B cell (primary cell): Measurements from ENCODE around the gene GADD45B. TPM values are rescaled to one million over a fixed set of nuclear protein-coding genes. Genes with fewer than 3 reads are reported as not detected.
"Not testable (repeated sequence)": the region's sequence is repeated elsewhere in the genome, so short reads cannot be mapped to it uniquely, and the experiment has no call there.

Source experiments
- ATAC-seq: fragments of 200-7000 bp; cut with Tn5 transposase; one replicate; pipeline ENCODE4 v1.10.0; 2021; ENCODE audit warnings: low read depth, mild to moderate bottlenecking, moderate number of reproducible peaks, moderate library complexity
- CTCF ChIA-PET: fragments of 350-600 bp; sonication (Branson Sonifier 250); formaldehyde crosslinking; loops from one replicate; lab custom pipeline; 2021; ENCODE audit warnings: antibody characterized with exemption, inconsistent platforms; lab: Charles Lee
- POLR2A ChIA-PET: fragments of 350-600 bp; sonication (Branson Sonifier 250); formaldehyde crosslinking; loops from one replicate; lab custom pipeline; 2021; ENCODE audit warnings: antibody characterized with exemption; lab: Charles Lee
- DNase-seq: peaks from one replicate; pipeline ENCODE4 v3.0.0; 2013
- H2AFZ ChIP-seq: 2 replicates; pipeline ENCODE4 v1.6.1; 2012; ENCODE audit warnings: mild to moderate bottlenecking, low read depth, low read length; ENCODE audit not compliant: insufficient read depth, poor library complexity, severe bottlenecking
- H3K27ac ChIP-seq, 2 donors: 1 replicate in 1 of 2; 2 replicates in 1 of 2; pipeline ENCODE4 v1.5.1; 2012 to 2013; ENCODE audit warnings: low read length in 2 of 2, mild to moderate bottlenecking in 2 of 2, moderate library complexity in 1 of 2
- H3K27me3 ChIP-seq, 4 experiments: fragments of 200-600 bp in 1 of 4; sonication (generic) in 1 of 4; replicated peaks in 1 of 4; 1 replicate in 2 of 4; 2 replicates in 2 of 4; pipeline versions ENCODE4 v1.6.1 to v1.7.0; 2013 to 2016; ENCODE audit warnings: low read length in 3 of 4, mild to moderate bottlenecking in 2 of 4, mixed read lengths in 1 of 4, moderate library complexity in 1 of 4; ENCODE audit not compliant: insufficient read depth in 4 of 4, control insufficient read depth in 3 of 4; ENCODE audit errors: control extremely low read depth in 1 of 4
- H3K36me3 ChIP-seq, 2 experiments: replicated peaks in 1 of 2; 1 replicate in 1 of 2; 2 replicates in 1 of 2; pipeline versions ENCODE4 v1.6.1 to v1.7.1; 2013; ENCODE audit warnings: low read length in 1 of 2; ENCODE audit not compliant: insufficient read depth in 2 of 2, control insufficient read depth in 1 of 2; ENCODE audit errors: control extremely low read depth in 1 of 2, extremely low read depth in 1 of 2
- H3K4me1 ChIP-seq, 2 donors: fragments of 200-600 bp in 1 of 2; sonication (generic) in 1 of 2; 1 replicate in 1 of 2; 2 replicates in 1 of 2; pipeline versions ENCODE4 v1.5.1 to v1.6.1; 2013 to 2017; ENCODE audit warnings: low read length in 2 of 2; ENCODE audit not compliant: control insufficient read depth in 2 of 2, insufficient read depth in 2 of 2
- H3K4me2 ChIP-seq: replicated peaks from 2 replicates; pipeline ENCODE3; 2012; ENCODE audit warnings: mild to moderate bottlenecking, low read depth, low read length; ENCODE audit not compliant: poor library complexity, severe bottlenecking
- H3K4me3 ChIP-seq, 5 experiments: fragments of 200-600 bp in 1 of 5; sonication (generic) in 1 of 5; 1 replicate in 3 of 5; 2 replicates in 2 of 5; pipeline versions ENCODE4 v1.5.1 to v1.7.0; 2011 to 2016; ENCODE audit warnings: low read length in 4 of 5, mild to moderate bottlenecking in 4 of 5, low read depth in 2 of 5, control low read depth in 1 of 5, moderate library complexity in 1 of 5; ENCODE audit not compliant: insufficient read depth in 1 of 5; ENCODE audit errors: control extremely low read depth in 1 of 5, extremely low read depth in 1 of 5
- H3K79me2 ChIP-seq: fragments of 200-600 bp; sonication (generic); one replicate; pipeline ENCODE4 v1.6.0; 2016; ENCODE audit warnings: low read length; ENCODE audit not compliant: control insufficient read depth, insufficient read depth
- H3K9ac ChIP-seq: fragments of 200-600 bp; sonication (generic); 2 replicates; pipeline ENCODE4 v1.6.1; 2017; ENCODE audit warnings: mild to moderate bottlenecking, low read length, moderate library complexity
- H3K9me3 ChIP-seq, 3 donors: one replicate each; pipeline versions ENCODE4 v1.6.1 to v1.7.1; 2013; ENCODE audit warnings: low read length in 2 of 3; ENCODE audit not compliant: control insufficient read depth in 2 of 3, insufficient read depth in 1 of 3; ENCODE audit errors: control extremely low read depth in 1 of 3
- H4K20me1 ChIP-seq: 2 replicates; pipeline ENCODE4 v1.6.0; 2012; ENCODE audit warnings: mild to moderate bottlenecking, low read length; ENCODE audit not compliant: insufficient read depth, control insufficient read depth, poor library complexity, severe bottlenecking
- H3K27ac Mint-ChIP-seq: one replicate; pipeline ENCODE4 v1.8.0; 2021; ENCODE audit warnings: mixed read lengths
- H3K27me3 Mint-ChIP-seq: one replicate; pipeline ENCODE4 v1.8.0; 2021; ENCODE audit warnings: mixed read lengths
- H3K4me1 Mint-ChIP-seq: one replicate; pipeline ENCODE4 v1.8.0; 2021; ENCODE audit warnings: mixed read lengths
- H3K4me3 Mint-ChIP-seq: one replicate; pipeline ENCODE4 v1.8.0; 2021; ENCODE audit warnings: mixed read lengths
- H3K9me3 Mint-ChIP-seq: one replicate; pipeline ENCODE4 v1.8.0; 2022; ENCODE audit warnings: mixed read lengths; ENCODE audit not compliant: insufficient read depth
- CTCF ChIP-seq: fragments of 200-600 bp; IDR thresholded peaks from one replicate; pipeline ENCODE4 v1.8.0; 2022; ENCODE audit warnings: antibody characterized with exemption, mild to moderate bottlenecking
- EZH2 ChIP-seq: IDR thresholded peaks from 2 replicates; pipeline ENCODE4 v1.6.1; 2012; ENCODE audit warnings: borderline replicate concordance, low read depth, mild to moderate bottlenecking, moderate library complexity, low read length; ENCODE audit not compliant: insufficient read depth, poor library complexity, severe bottlenecking
- WGBS: methylation state at CpG from one replicate; pipeline ENCODE4 v1.1.5; 2013; ENCODE audit warnings: missing lambda C conversion rate; ENCODE audit not compliant: insufficient coverage; 5-methylcytosine and 5-hydroxymethylcytosine counted together
- intact Hi-C: fragments of 100-400 bp; cut with micrococcal nuclease; formaldehyde crosslinking; loops from one replicate; pipeline ENCODE4 v1.10.0; 2022
- polyA plus RNA-seq: library from polyadenylated mRNA; depleted of rRNA; stranded (reverse); fragments of >200 nt; gene quantifications from 2 replicates; pipeline ENCODE4 v1.2.3, GENCODE V29; 2012
- total RNA-seq, 2 donors: library from RNA; stranded (reverse); fragments of 120-200 nt in 1 of 2; gene quantifications; 1 replicate in 1 of 2; 2 replicates in 1 of 2; pipeline versions ENCODE4 v1.2.3 to v1.2.4, GENCODE V29; 2013 to 2022

Gene GADD45B
- total and polyA plus RNA-seq, 2 donors (not counting 1 experiment from before 2014, with no cell fraction given): 166 to 215 TPM

GRCh38 chr19:2493448-2493847, 17.5 kb downstream of the GADD45B start:
- H3K27ac ChIP-seq: not testable (repeated sequence)

GRCh38 chr19:2494084-2494446, 18.1 kb downstream of the GADD45B start:
- peaks cover 0 to 16% (median 0%) of the 10 kb centered on the region in 3 donors for H3K9me3 ChIP-seq
- peak overlapping the region in 2 of 5 experiments; percentile 72 to 85 for H3K4me3 ChIP-seq
- ATAC-seq: no peak
- no peak for TF ChIP-seq EZH2
- no peak for TF ChIP-seq CTCF
- H3K79me2 ChIP-seq: no peaks in the 10 kb centered on the region
- Mint-ChIP-seq H3K4me3 (peak overlapping the region; percentile 85), H3K27me3 (peaks cover 26% of the 10 kb centered on the region), H3K27ac (peak overlapping the region; percentile 41), H3K4me1 (peaks cover 37% of the 10 kb centered on the region), H3K9me3 (no peaks in the 10 kb centered on the region)
- no peaks in the 10 kb centered on the region for H3K36me3 ChIP-seq
- 89% methylated on average over 20 of the region's 21 CpGs for WGBS
- H3K4me1 ChIP-seq: peaks cover 36 to 43% of the 10 kb centered on the region in 2 donors
- ChIA-PET CTCF (interaction anchor here (1.4 to 2.0 kb wide), 2 partner anchors 16 to 143 kb away, joined by 3 to 4 read pairs; no protein-coding TSS in a partner anchor), POLR2A (no interaction called here)
- peaks cover 0 to 46% (median 19%) of the 10 kb centered on the region in 4 experiments for H3K27me3 ChIP-seq
- peak overlapping the region; percentile 78 for H2AFZ ChIP-seq
- H4K20me1 ChIP-seq: peaks cover 16% of the 10 kb centered on the region
- peak overlapping the region; percentile 100 for H3K4me2 ChIP-seq
- peak overlapping the region; percentile 90 for H3K9ac ChIP-seq
- intact Hi-C loops: loop anchor here (2.0 kb wide), 1 partner anchor 17 kb away; the partner anchor contains the start of gene GADD45B
- DNase-seq: no peak
- no peak overlapping the region for H3K27ac ChIP-seq

More at GRCh38 chr19:2493448-2493847, 17.5 kb downstream of the GADD45B start:
- H3K9me3 Mint-ChIP-seq, H3K36me3 ChIP-seq, ATAC-seq, H3K27ac Mint-ChIP-seq, H3K4me2 ChIP-seq, intact Hi-C loops, H3K79me2 ChIP-seq, DNase-seq, H3K4me3 ChIP-seq, H3K9ac ChIP-seq, H2AFZ ChIP-seq: not testable (repeated sequence)
- Mint-ChIP-seq H3K4me3 (peak overlapping the region; percentile 85), H3K4me1 (peaks cover 41% of the 10 kb centered on the region), H3K27me3 (peaks cover 29% of the 10 kb centered on the region)
- peaks cover 0 to 16% (median 0%) of the 10 kb centered on the region in 3 donors for H3K9me3 ChIP-seq
- CTCF ChIA-PET: interaction anchor here (0.9 to 2.0 kb wide), 3 partner anchors 16 to 144 kb away, joined by 3 to 4 read pairs (median 3); no protein-coding TSS in a partner anchor
- H3K27me3 ChIP-seq: peaks cover 0 to 51% (median 21%) of the 10 kb centered on the region in 4 experiments
- 82% methylated on average over 11 of the region's 14 CpGs for whole genome bisulfite sequencing
- peaks cover 16% of the 10 kb centered on the region for H4K20me1 ChIP-seq
- peaks cover 42 to 48% of the 10 kb centered on the region in 2 donors for H3K4me1 ChIP-seq
- POLR2A ChIA-PET: interaction anchor here (1.2 to 1.4 kb wide), 2 partner anchors 13 to 15 kb away, joined by 4 to 5 read pairs; no protein-coding TSS in a partner anchor
